Stimulated activated CD8-positive, alpha-beta memory T cell treated with anti-CD3 and anti-CD28 coated beads, Interleukin-12 subunit alpha, Interleukin-12 subunit beta, amount 100 ng/mL, for 24 hours (primary cell): ENCODE data around the gene MYDGF.

Experiments used
- DNase-seq: peaks from one replicate; pipeline ENCODE4 v3.0.0-alpha.2; 2020; ENCODE audit errors: extremely low read depth

MYDGF gene

DNA sequence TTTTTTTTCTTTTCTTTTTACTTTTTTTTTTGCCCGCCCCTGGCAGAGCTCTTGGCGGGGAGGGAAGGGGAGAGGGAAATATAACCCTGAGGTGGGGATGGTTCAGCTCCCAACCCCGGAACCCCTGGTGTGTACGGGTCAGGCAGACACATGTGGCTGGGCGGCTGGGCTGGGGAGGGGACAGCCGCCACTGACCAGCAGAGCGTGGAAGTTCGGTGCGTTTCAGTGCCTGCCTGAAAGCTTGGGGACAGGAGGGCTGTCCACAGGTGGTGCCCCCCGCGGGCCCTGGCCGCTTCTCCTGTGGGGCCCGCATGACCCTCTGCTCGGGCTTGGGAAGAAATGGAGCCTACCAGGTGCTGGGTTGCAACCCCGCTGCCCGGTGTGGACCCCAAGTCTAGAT, 5.2 kb upstream of the MYDGF start:
- DNase-seq, result no peak

DNA sequence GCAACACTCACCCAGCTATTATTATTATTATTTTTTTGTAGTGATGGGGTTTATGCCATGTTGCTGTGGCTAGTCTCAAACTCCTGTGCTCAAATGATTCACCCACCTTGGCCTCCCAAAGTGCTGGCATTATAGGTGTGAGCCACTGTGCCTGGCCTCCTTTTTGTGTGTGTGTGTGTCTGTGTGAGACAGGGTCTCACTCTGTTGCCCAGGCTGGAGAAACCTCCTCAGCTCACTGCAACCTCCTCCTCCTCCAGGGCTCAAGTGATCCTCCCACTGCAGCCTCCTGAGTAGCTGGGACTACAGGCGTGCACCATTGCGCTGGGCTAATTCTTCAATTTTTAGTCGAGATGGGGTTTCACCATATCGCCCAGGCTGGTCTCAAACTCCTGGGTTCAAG, 3.6 kb upstream of the MYDGF start:
- DNase-seq, result no peak

DNA sequence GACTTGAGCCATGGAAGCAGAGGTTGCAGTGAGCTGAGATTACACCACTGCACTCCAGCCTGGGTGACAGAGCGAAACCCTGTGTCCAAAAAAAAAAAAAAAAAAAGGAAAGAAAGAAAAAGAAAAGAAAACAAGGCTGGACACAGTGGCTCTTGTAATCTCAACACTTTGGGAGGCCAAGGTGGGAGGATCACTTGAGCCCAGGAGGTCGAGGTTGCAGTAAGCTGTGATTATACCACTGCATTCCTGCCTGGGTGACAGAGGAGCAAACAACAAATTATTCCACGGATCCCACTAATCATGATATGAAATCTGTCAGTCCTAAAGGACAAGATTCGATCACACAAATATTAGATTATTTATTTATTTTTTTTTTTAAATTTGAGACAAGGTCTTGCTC, 3.1 kb upstream of the MYDGF start:
- DNase-seq, result no peak

DNA sequence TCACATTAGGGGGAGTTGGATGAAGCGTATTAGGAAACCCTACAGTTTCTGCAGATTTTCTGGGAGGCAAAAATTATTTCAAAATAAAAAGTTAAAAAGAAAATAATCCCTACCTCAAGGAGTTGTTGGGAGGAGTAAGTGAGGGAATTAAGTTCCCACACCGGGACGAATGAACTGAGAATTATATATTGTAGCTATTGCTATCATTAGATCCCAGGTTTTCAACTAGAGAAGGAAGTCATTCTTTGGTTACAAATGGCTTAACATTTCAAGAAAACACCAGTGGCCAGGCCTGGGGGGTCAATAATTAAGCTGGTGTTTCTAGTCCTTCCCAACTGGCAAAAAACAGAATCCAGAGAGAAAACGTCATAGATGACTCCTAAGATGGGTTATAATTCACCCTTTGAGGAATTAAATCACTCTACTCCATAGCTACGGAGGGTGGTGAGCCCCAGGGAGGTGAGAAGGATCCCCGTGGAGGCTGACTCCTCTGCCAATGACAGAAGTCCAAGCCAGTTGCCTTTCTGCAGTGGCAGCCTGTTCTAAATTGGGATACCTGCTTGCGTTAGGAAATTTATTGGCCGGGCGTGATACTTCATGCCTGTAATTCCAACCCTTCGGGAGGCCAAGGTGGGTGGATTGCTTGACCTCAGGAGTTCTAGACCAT, 1.2 kb upstream of the MYDGF start:
- DNase-seq, result no peak

DNA sequence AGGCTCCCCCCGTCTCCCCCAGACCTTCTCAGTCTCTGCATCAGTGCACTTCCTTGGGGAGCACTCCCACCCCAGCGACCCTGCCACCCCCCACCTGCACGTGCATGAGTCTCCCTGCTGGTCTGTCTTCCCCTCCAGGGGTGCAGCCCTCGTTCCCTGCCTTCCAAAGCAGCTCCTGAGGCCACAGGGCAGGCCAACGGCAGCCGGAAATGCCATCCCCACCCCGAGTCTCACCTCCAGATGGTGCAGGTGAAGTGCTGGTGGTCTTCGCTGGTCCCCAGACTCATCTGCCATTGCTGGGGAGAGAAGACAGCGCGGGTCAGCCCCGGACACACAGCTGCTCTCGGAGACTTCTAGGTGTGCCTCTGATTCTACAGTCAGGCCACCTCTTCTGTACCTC, 5.5 kb downstream of the MYDGF start:
- no peak for DNase-seq

DNA sequence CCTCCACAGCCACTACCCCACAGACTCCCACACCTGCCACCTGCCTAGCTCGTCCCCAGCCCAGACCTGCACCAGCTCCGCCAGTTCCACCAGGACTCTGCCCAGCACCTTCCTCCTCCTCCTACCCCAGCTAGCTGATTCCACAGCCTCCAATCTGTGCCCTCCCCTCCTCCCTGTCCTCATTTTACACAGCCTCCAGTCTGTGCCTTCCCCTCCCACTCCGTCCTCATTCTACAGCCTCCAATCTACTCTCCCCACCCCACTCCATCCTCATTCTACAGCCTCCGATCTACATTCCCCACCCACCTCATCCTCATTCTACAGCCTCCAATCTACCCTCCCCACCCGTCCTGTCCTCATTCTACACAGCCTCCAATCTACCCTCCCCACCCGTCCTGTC, 7.3 kb downstream of the MYDGF start:
- DNase-seq, result no peak

DNA sequence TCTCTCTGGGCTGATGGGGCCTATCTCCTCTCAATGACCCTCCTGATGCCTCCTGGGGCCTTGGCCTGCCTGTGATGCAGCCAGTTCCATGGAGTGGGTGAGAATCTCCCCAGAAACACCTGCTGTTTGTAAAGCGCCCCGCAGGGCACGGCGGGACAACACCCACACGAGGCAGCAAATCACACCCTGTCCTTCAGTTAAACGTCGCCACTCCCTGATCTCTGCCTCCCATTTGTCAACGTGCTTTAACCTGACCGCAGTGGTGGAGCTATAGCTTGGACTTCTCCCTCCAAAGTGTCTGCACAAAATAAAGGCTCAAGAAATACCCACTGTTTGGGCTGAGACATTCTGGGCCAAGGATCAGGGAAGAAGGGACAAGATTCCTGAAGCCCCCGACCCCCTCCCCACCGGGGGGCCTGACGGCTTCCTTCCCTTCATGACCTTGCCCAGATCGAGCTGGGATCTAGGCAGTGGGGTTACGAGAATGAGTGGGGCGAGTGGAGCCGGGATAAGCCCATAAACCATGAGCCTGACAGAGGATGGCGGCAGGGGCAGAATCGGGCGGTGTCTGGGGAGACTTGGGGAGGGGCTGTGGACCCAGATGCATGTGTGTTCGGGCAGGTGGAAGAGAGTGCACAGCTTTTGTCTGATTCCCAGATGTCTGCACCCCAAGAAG, 8.0 kb downstream of the MYDGF start:
- no peak for DNase-seq

DNA sequence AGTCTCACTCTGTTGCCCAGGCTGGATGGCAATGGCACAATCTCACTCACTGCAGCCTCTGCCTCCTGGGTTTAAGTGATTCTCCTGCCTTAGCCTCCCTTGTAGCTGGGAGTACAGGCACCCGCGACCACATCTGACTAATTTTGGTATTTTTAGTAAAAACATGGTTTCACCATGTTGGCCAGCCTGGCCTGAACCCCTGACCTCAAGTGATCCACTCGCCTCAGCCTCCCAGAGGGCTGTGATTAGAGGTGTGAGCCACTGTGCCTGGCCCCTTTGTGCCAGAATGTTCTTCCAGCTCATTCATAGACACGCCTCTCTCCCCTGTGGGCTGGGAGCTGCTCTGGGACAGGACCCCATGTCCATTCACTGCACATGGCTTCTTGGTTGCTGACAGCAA, 9.1 kb downstream of the MYDGF start:
- no peak for DNase-seq

DNA sequence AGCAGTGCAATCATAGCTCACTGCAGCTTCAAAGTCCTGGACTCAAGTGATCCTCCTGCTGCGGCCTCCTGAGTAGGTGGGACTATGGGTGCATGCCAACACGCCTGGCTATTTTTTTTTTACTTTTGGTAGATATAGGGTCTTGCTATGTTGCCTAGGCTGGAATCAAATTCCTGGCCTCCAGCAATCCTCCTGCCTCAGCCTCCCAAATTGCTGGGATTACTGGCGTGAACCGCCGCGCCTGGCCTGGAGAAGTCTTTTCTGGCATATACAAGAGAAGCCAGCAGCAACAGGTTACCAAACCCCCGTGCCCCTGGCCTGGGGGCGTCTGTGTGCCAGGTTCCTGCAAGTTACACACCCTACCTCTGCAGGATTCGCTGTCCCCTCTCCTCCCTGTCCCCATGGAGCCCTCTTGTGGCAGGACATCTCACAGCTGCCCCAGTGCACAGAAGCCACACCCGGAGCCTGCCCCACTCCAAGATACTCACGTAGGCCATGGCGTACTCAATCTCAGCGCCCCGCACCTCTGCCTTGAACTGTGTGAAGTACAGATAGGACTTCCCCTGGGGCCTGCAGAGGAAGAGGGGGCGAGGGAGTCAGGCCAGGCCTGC, 9.9 kb downstream of the MYDGF start:
- DNase-seq, result no peak

DNA sequence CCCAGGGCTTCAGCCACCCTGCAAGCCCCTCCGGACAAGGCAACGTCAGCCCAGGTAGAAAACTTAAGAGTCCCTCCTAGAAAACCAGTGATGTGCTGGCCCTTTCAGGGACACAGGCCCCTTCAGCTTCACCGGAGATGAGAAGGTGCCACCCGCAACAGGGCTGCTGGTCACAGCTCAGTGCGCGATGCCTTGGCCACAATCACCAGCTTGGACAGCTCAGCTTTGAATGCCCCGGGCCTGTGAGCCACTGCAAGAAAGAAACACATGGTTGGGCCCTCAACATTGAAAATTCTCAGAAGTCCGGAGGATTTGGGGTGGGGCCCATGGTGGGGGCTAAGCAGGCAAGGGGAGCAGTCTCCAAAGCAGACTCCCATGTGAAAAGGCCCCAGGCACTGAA, 12.3 kb downstream of the MYDGF start:
- DNase-seq, result no peak

DNA sequence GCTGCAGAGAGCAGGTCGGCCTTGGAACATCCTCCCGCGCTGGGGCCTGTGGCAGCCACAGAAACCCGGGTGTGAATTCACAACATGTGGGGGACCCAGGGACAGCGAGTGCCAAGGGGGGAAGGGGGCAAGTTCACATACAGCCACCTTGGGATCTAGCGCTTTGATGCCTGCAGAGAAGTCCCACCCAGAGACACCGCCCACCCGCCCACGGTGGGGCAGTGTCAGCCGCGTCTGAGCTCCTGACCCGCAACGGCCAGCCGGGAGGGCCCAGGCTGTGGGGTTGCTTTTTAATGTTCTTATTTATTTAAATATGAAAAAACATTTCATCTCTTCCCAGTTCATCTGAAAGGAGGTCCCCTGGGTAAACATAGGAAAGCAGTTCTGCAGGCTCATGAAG, 12.9 kb downstream of the MYDGF start:
- DNase-seq, result no peak

DNA sequence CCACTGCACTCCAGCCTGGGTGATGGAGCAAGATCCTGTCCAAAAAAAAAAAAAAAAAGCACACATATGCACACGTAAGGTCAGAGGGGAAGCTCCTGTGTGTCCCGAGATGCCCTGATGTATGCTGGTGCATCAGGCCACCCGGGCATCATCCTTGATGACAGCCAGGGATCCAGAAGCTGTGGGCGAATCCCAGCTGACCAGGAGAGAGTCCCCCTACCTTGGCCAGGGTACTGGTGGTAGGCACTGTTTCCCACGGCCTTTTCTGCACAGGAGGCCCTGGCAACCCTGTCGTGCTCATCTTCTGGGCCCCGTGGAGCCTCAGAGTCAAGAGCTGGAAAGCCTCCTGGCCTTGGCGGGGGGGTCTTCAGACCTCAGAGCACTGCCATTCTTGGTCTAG, 14.0 kb downstream of the MYDGF start:
- DNase-seq, result no peak

DNA sequence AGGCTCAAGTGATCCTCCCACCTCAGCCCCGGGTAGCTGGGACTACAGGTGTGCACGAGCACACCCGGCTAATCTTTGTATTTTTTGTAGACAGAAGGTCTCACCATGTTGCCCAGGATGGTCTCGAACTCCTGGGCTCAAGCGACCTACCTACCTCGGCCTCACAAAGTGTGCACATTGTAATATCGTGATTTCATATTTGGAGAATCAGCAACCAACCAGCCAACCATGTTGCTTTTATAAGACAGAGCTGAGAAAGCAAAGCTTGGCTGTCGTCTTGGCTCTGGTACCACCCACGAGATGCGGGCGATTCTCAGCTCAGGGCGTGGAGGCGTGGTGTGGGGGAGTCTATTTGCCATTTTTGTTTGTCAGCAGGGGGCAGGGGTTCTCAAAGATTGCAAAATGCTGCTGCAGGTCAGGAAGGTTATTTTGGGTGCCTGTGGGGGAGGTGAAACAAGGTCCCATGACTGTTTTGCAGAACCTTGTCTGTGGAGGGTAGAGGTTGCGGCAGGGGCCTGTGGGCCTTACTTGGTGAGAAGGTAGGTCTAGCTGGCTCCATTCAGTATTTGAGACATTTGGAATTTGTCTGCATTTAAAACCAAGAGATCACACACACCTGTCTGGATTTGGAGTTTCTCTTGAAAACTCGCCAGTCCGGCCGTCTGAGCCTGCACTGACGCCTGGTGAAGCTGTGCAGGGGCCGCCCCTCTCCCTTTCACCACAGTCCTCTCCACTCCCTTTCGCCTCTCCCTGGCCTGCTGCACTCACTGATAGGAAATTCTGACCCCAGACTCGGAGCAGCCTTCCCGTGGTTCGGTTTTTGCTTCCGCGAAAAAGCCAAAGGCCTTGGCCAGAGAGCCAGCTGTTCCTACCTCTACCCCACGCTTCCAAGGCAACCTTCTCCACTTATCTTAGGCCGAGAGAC, 15.4 kb downstream of the MYDGF start:
- DNase-seq, result no peak

DNA sequence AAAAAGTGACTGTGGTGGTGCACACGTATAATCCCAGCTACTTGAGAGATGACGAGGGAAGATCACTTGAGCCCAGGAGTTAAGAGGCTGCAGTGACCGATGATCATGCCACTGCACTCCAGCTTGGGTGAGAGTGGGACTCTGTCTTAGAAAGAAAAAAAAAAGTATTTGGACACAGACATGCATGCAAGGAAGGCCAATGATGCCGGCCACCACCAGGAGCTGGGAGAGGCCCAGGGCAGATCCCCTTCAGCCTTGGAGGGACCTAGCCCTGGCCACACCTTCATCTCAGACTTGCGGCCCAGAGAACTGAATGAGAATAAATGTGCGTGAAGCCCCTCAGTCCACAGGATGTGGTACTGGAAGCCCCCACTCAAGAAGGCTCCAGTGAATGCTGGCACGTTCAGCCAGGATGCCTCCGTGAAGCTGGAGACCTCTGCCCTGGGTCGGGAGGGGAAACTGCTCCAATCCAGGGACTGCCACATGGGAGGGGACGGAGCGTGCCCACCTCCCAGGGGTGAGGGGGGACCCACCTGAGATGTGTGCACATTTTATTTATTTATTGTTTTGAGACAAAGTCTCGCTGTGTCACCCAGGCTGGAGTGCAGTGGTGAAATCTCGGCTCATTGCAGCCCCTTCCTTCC, 16.2 kb downstream of the MYDGF start:
- no peak for DNase-seq

DNA sequence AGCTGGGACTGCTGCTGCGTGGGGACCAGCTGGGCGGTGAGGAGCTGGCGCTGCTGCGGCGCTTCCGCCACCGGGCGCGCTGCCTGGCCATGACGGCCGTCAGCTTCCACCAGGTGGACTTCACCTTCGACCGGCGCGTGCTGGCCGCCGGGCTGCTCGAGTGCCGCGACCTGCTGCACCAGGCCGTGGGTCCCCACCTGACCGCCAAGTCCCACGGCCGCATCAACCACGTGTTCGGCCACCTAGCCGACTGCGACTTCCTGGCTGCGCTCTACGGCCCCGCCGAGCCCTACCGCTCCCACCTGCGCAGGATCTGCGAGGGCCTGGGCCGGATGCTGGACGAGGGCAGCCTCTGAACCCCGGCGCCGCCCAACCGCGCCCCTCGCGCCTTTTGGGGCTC, 18.1 kb downstream of the MYDGF start:
- no peak for DNase-seq

DNA sequence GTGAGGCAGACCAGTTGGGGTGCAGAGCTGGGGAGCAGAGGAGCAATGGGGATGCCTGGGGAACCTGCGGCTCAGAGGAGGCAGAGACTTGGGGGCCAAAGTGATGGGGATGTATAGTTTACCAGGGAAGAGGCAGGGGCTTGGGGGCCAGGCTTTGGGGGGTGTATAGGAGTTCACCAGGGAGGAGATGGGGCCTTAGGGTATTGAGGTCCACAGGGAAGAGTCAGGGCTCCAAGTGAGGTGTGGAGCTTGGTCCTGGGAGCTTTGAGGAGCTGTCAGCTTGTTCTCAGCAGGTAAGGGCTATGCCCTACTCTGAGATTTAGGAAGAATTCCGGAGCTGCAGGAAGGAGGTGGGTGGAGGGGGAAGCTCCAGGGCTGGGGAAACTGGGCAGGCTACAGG, 20.0 kb downstream of the MYDGF start:
- no peak for DNase-seq

DNA sequence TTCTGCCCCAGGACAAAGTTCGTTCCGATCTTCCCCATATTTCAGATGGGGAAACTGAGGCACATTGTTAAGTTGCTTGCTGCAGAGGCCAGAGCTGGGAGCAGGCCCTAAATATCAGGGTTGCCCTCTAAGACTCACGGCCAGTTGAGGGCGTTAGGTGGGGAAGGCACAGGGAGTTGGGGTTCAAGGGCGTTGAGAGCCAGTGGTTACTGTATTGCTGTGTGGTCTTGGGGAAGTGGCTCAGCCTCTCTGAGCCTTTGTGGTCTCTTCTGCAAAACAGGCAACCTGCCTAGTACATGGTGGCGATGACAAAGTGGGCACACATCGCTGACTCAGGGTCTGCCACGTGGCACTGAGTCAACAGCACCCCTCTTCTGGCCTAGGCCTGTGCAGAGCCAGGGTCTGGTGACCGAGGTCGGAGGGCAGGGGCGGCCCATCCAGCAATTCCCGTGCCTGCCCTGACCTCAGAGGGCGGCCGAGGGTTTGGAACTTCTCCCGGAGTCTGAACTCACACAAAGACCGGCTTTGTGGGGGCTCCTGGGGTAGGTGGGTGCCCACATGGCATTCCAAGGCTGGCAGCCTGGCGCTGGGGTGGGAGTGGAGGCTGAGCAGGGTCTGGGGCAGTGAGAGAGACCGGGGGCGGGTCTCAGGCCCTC, 20.6 kb downstream of the MYDGF start:
- DNase-seq, result no peak

DNA sequence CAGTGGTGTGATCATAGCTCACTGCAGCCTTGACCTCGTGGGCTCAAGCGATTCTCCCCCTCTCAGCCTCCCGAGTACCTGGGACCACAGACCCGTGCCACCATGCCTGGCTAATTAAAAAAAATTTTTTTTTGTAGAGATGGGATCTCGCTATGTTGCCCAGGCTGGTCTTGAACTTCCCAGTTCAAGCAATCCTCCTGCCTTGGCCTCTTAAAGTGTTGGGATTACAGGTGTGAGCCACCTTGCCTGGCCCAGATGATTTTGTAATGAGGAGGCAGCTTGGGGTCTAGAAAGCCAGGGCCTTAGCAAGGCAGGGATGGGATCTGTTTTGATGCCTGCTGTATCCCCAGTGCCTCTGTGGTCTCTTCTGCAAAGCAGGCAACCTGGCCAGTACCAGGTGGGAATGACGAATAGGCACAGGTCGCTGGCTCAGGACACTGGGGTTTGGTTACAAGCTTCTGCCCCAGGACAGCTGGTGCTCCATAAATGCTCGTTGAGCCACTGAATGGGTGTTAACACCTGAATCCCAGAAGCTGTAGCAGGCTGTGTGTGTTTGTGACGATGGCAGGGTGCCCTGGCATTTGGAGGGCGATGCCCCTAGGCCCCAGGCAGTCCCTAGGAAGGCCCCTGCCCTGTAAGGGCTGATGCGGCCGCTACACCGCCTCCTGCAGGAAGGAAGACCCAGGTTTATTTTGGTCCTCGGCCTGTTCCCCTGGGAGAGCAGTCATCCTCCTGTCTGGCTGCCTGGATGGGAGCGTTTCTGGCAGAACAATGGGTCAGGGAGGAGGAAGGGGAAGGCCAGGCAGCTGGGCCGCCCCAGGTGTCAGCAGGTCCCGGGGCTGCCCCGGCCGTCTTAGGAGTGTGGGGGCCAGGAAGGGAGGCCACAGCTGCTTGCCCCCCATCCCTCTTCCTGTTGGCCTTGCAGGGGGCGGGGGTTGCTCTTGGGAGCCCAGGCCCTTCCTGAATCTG, 22.2 kb downstream of the MYDGF start:
- no peak for DNase-seq

DNA sequence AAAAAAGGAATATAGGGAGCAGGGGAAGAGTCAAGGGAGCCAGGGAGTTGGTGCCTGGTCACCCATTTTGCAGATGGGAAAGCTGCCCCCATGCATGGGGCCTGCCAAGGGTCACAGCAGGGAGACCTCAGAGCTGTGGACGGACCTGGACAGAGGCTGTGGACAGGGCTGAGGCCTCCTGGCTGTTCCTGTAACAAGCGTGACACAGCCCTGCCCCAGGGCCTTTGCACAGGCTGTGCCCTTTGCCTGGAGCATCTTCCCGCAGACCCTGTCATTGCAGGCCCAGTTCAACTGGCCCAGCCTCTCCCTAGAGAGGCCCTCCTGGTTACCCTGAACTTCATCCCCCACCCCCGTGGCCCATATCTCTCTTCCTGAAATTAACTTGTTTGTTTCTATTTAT, 24.4 kb downstream of the MYDGF start:
- DNase-seq, result no peak

DNA sequence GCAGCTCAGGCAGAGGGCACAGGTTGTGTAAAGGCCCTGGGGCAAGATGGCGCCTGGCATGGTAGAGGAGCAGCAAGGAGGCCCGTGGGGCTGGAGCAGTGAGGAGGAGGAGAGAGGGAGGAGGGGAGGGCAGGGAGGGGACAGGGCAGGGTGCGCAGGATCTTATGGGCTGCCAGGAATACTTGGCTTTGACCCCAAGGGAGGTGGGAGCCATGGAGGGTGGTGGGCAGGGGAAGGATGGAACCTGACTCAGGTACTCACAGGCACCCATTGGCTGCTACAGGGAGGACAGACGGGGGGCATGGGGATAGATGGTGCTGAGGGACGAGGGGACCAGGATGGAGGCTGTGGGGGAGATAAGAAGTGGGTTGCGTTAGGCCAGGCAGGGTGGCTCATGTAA, 27.5 kb downstream of the MYDGF start:
- no peak for DNase-seq
